ENCODE results near the gene GFER. TPM values are rescaled to one million over a fixed set of nuclear protein-coding genes. Genes with fewer than 3 reads are reported as not detected.

GFER gene
- total RNA-seq, 4 donors from 2014 or later = 12.8 to 45.6 (median 25.1) TPM

GRCh38 chr16:1998852-1999801, 15.1 kb downstream of the GFER start:
- WGBS, 2 donors (ENCODE audit: low coverage in 1 of 2) = no CpG with 5 or more reads among the region's 39 CpGs
- Histone ChIP-seq H3K27ac (no peak overlapping the region), H3K9me3 (no peaks in the 10 kb centered on the region), H3K4me3 (no peak overlapping the region), H3K27me3 (no peaks in the 10 kb centered on the region), H3K4me1 (peaks cover 0 to 20% (median 12%) of the 10 kb centered on the region in 3 donors), H3K36me3 (peaks cover 0 to 72% of the 10 kb centered on the region in 2 donors)
- TF ChIP-seq CTCF (IDR thresholded peaks at IDR 0.05) (no peak), POLR2A (IDR thresholded peaks at IDR 0.05) (no peak), EP300 (IDR thresholded peaks at IDR 0.05) (no peak), POLR2AphosphoS5 (IDR thresholded peaks at IDR 0.05) (no peak)
- no peak for ATAC-seq

- Histone ChIP-seq H3K36me3 (peaks cover 0 to 78% of the 10 kb centered on the region in 2 donors), H3K4me1 (peaks cover 0 to 28% (median 16%) of the 10 kb centered on the region in 3 donors), H3K9me3 (no peaks in the 10 kb centered on the region), H3K27ac (no peak overlapping the region), H3K4me3 (no peak overlapping the region), H3K27me3 (no peaks in the 10 kb centered on the region)
- ATAC-seq = no peak
- no peak for TF ChIP-seq POLR2AphosphoS5 (IDR thresholded peaks at IDR 0.05)
- TF ChIP-seq POLR2A (IDR thresholded peaks at IDR 0.05) = no peak
- no peak for TF ChIP-seq EP300 (IDR thresholded peaks at IDR 0.05)
- TF ChIP-seq CTCF (IDR thresholded peaks at IDR 0.05) = no peak
- WGBS, 2 donors (ENCODE audit: low coverage in 1 of 2) = 80% methylated on average over 4 of the region's 28 CpGs; no CpG with 5 or more reads in 1 of the 2 donors
Observed at GRCh38 chr16:1999866-2000514, 16.0 kb downstream of the GFER start.

GRCh38 chr16:2001035-2001434, 17.0 kb downstream of the GFER start:
- Histone ChIP-seq H3K27me3 (no peaks in the 10 kb centered on the region), H3K27ac (no peak overlapping the region), H3K9me3 (no peaks in the 10 kb centered on the region), H3K36me3 (peaks cover 0 to 81% of the 10 kb centered on the region in 2 donors), H3K4me1 (peaks cover 0 to 39% (median 24%) of the 10 kb centered on the region in 3 donors), H3K4me3 (no peak overlapping the region)
- ATAC-seq = no peak
- WGBS, 2 donors (ENCODE audit: low coverage in 1 of 2) = no CpG with 5 or more reads among the region's 19 CpGs
- TF ChIP-seq CTCF (IDR thresholded peaks at IDR 0.05) (no peak), EP300 (IDR thresholded peaks at IDR 0.05) (no peak), POLR2A (IDR thresholded peaks at IDR 0.05) (no peak), POLR2AphosphoS5 (IDR thresholded peaks at IDR 0.05) (no peak)

- Histone ChIP-seq H3K36me3 (peaks cover 0 to 78% of the 10 kb centered on the region in 2 donors), H3K27me3 (no peaks in the 10 kb centered on the region), H3K27ac (no peak overlapping the region), H3K9me3 (no peaks in the 10 kb centered on the region), H3K4me1 (peaks cover 0 to 43% (median 24%) of the 10 kb centered on the region in 3 donors), H3K4me3 (no peak overlapping the region)
- ATAC-seq = no peak
- 80% methylated on average over 5 of the region's 53 CpGs; no CpG with 5 or more reads in 1 of the 2 donors for WGBS, 2 donors (ENCODE audit: low coverage in 1 of 2)
- no peak for TF ChIP-seq POLR2A (IDR thresholded peaks at IDR 0.05)
- no peak for TF ChIP-seq POLR2AphosphoS5 (IDR thresholded peaks at IDR 0.05)
- TF ChIP-seq CTCF (IDR thresholded peaks at IDR 0.05) = no peak
- TF ChIP-seq EP300 (IDR thresholded peaks at IDR 0.05) = no peak
Observed at GRCh38 chr16:2001456-2002355, 17.7 kb downstream of the GFER start.

Data from gastroesophageal sphincter (tissue), 4 donors.